ENCODE results near the gene PTPRE. TPM values are rescaled to one million over a fixed set of nuclear protein-coding genes. Genes with fewer than 3 reads are reported as not detected.

Gene PTPRE
- total and polyA plus RNA-seq, 2 donors from 2014 or later = 1.1 to 25.7 TPM

DNA sequence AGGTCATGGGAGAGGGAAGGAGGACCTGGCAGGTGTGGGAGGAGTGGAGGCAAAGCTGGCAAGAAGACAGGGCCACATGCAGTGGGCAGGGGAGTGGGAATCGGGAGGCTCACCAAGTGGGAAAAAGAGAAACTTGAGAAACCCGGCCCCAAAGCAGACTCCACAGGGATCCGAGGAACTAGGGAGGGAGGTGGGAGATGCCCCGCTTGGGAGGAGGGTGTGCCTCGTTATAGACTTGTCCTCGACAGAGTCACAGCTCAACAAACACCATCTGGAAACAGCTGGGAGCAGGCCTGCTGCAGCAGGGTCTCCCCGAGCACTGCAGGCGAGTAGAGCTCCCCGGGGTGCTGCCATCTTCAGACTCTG is 164.5 kb downstream of the PTPRE start:
- Histone ChIP-seq H3K27ac (ENCODE audit: low read depth in 2 of 2, low read length in 2 of 2) (no peak overlapping the region), H3K27me3 (ENCODE audit: control insufficient read depth, insufficient read depth, low read length) (no peaks in the 10 kb centered on the region), H3K9ac (ENCODE audit: low read length in 3 of 3) (no peak overlapping the region), H3K36me3 (ENCODE audit: control insufficient read depth in 2 of 3, insufficient read depth in 3 of 3, low read length in 3 of 3) (peaks cover 4 to 18% (median 9%) of the 10 kb centered on the region in 3 donors), H3K4me3 (ENCODE audit: low read length in 3 of 3) (no peak overlapping the region), H3K4me1 (ENCODE audit: control insufficient read depth in 2 of 3, insufficient read depth in 2 of 3, low read depth in 1 of 3, low read length in 3 of 3) (peaks cover 0 to 2% (median 0%) of the 10 kb centered on the region in 3 donors), H3K9me3 (ENCODE audit: control insufficient read depth in 2 of 3, insufficient read depth in 1 of 3, low read length in 3 of 3) (no peaks in the 10 kb centered on the region)
- intact Hi-C loops (cut with DNase I) = no loop called here
- no peak for TF ChIP-seq CTCF (IDR thresholded peaks at IDR 0.05; ENCODE audit: borderline replicate concordance, extremely low read depth, insufficient read depth)
- DNase-seq (peak in 4 of 5 donors; percentile 26 to 46 (median 35)), FAIRE-seq (no peak)

GRCh38 chr10:128072046-128072445 is 165.1 kb downstream of the PTPRE start:
- FAIRE-seq (no peak), DNase-seq (no peak)
- Histone ChIP-seq H3K4me1 (ENCODE audit: control insufficient read depth in 2 of 3, insufficient read depth in 2 of 3, low read depth in 1 of 3, low read length in 3 of 3) (peaks cover 0 to 2% (median 0%) of the 10 kb centered on the region in 3 donors), H3K27ac (ENCODE audit: low read depth in 2 of 2, low read length in 2 of 2) (no peak overlapping the region), H3K9ac (ENCODE audit: low read length in 3 of 3) (no peak overlapping the region), H3K9me3 (ENCODE audit: control insufficient read depth in 2 of 3, insufficient read depth in 1 of 3, low read length in 3 of 3) (no peaks in the 10 kb centered on the region), H3K4me3 (ENCODE audit: low read length in 3 of 3) (no peak overlapping the region), H3K27me3 (ENCODE audit: control insufficient read depth, insufficient read depth, low read length) (no peaks in the 10 kb centered on the region), H3K36me3 (ENCODE audit: control insufficient read depth in 2 of 3, insufficient read depth in 3 of 3, low read length in 3 of 3) (peaks cover 3 to 17% (median 5%) of the 10 kb centered on the region in 3 donors)
- TF ChIP-seq CTCF (IDR thresholded peaks at IDR 0.05; ENCODE audit: borderline replicate concordance, extremely low read depth, insufficient read depth) = no peak
- intact Hi-C loops (cut with DNase I) = no loop called here

DNA sequence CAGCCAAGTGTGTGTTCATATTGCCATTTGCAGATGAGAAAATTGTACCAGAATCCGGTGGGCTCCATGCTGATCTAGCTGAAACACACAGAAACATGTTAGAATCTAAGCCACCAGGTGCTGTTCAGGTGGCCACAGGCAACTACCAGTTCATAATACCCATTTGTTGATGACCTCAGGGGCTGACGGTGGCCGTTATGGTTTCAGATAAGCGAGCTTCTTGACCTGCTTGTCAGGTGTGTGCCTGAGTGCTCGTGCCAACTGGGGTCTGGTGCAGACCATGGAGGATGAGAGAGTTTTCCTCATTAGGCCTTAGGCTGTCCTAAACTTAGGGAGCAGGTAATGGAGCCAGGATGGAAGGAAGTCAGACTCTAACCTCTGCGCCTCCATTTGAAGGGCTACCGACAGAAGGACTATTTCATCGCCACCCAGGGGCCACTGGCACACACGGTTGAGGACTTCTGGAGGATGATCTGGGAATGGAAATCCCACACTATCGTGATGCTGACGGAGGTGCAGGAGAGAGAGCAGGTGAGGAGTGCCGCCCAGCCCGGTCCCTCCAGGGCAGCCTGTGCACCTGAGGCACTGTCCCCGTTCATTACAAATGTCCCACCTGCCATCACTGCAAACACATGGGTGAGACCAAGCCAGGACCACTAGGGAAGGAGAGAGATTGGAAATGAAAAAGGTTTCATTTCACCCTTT is 166.2 kb downstream of the PTPRE start:
- TF ChIP-seq CTCF (IDR thresholded peaks at IDR 0.05; ENCODE audit: borderline replicate concordance, extremely low read depth, insufficient read depth) = no peak
- intact Hi-C loops (cut with DNase I) = no loop called here
- peak in 1 of 5 donors; percentile 40 for DNase-seq

More for the DNA sequence above, 166.2 kb downstream of the PTPRE start:
- no peak for FAIRE-seq
- no peaks in the 10 kb centered on the region for H3K9me3 ChIP-seq (ENCODE audit: control insufficient read depth in 2 of 3, insufficient read depth in 1 of 3, low read length in 3 of 3)
- no peak overlapping the region for H3K9ac ChIP-seq (ENCODE audit: low read length in 3 of 3)
- no peak overlapping the region for H3K27ac ChIP-seq (ENCODE audit: low read depth in 2 of 2, low read length in 2 of 2)
- peaks cover 0 to 2% (median 0%) of the 10 kb centered on the region in 3 donors for H3K4me1 ChIP-seq (ENCODE audit: control insufficient read depth in 2 of 3, insufficient read depth in 2 of 3, low read depth in 1 of 3, low read length in 3 of 3)
- H3K4me3 ChIP-seq (ENCODE audit: low read length in 3 of 3) = no peak overlapping the region
- H3K27me3 ChIP-seq (ENCODE audit: control insufficient read depth, insufficient read depth, low read length) = no peaks in the 10 kb centered on the region
- peaks cover 0 to 12% (median 2%) of the 10 kb centered on the region in 3 donors for H3K36me3 ChIP-seq (ENCODE audit: control insufficient read depth in 2 of 3, insufficient read depth in 3 of 3, low read length in 3 of 3)
